Neutrophil (primary cell): ENCODE results near the gene RETN.

Experiments used
- H3K27ac ChIP-seq: fragments of 200-600 bp; sonication (generic); 2 replicates; pipeline ENCODE4 v1.5.1; 2016; ENCODE audit warnings: mild to moderate bottlenecking, moderate library complexity
- H3K27me3 ChIP-seq: fragments of 200-600 bp; sonication (generic); 2 replicates; pipeline ENCODE4 v1.6.0; 2016; ENCODE audit warnings: mild to moderate bottlenecking
- H3K36me3 ChIP-seq: fragments of 200-600 bp; sonication (generic); 2 replicates; pipeline ENCODE4 v1.5.1; 2017
- H3K4me1 ChIP-seq, 2 experiments: fragments of 200-600 bp in 1 of 2; sonication (generic) in 1 of 2; 1 replicate in 1 of 2; 2 replicates in 1 of 2; pipeline versions ENCODE4 v1.5.1 to v1.6.1; 2013 to 2016; ENCODE audit warnings: low read depth in 1 of 2, low read length in 1 of 2, mild to moderate bottlenecking in 1 of 2, moderate library complexity in 1 of 2; ENCODE audit not compliant: control insufficient read depth in 1 of 2, insufficient read depth in 1 of 2
- H3K4me3 ChIP-seq, 2 experiments: fragments of 200-600 bp in 1 of 2; sonication (generic) in 1 of 2; 1 replicate in 1 of 2; 2 replicates in 1 of 2; pipeline ENCODE4 v1.5.1; 2013 to 2016; ENCODE audit warnings: low read depth in 1 of 2, low read length in 1 of 2, mild to moderate bottlenecking in 1 of 2, moderate library complexity in 1 of 2
- H3K9me3 ChIP-seq: fragments of 200-600 bp; sonication (generic); 2 replicates; pipeline ENCODE4 v1.5.1; 2016
- TF ChIP-seq, protein P1 (sequence below): fragments of 200-600 bp; sonication (generic); IDR thresholded peaks from 2 replicates; pipeline ENCODE4 v1.5.1; 2016; ENCODE audit warnings: antibody characterized with exemption

RETN gene

DNA sequence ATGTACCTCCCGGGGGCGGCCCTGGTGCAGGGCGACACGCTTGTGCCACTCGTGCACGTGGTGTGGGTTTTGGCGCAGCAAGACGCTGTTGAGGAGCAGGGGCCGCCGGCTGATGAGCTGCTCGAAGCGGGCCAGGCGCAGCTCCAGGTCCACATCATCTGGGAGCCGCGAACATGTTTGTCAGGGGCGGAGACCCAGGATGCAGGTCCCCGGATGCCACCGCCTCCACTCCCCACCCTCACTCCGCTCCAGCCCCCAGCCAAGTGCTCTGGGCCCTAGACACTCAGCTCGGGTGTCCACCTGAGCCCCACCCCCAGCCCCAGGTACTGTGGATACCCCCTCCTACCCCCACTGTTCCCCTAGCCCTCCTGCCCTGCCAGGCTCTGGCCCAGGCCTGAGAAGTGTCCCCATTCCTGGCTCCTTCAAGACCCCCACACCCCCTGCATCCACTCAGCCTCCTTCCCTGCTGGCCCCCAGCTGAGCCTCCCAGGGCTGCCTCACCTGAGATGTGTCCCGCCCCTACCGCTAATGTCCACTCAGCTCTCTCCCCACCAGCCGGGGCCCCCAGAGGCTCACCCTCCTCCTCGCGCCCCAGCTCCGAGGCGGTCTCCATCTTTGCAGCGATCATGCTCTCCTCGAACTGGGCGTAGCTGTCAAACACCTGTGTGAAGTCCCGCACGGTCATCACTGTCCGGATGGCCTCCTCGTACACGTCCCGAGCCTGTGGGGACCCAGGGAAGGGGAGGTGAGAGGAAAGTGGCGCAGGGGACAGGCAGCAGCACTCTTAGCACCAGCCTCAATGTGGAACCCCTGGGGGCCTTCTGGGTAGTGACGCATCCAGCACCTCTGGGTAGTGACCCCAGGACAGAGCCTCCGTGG, 44.9 kb upstream of the RETN start:
- H3K4me3 ChIP-seq: no peak overlapping the region
- no peaks in the 10 kb centered on the region for H3K27me3 ChIP-seq
- no peaks in the 10 kb centered on the region for H3K9me3 ChIP-seq
- H3K27ac ChIP-seq: no peak overlapping the region
- TF ChIP-seq, protein P1, sequence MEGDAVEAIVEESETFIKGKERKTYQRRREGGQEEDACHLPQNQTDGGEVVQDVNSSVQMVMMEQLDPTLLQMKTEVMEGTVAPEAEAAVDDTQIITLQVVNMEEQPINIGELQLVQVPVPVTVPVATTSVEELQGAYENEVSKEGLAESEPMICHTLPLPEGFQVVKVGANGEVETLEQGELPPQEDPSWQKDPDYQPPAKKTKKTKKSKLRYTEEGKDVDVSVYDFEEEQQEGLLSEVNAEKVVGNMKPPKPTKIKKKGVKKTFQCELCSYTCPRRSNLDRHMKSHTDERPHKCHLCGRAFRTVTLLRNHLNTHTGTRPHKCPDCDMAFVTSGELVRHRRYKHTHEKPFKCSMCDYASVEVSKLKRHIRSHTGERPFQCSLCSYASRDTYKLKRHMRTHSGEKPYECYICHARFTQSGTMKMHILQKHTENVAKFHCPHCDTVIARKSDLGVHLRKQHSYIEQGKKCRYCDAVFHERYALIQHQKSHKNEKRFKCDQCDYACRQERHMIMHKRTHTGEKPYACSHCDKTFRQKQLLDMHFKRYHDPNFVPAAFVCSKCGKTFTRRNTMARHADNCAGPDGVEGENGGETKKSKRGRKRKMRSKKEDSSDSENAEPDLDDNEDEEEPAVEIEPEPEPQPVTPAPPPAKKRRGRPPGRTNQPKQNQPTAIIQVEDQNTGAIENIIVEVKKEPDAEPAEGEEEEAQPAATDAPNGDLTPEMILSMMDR: no peak
- peaks cover 88% of the 10 kb centered on the region for H3K36me3 ChIP-seq
- peaks cover 8 to 10% of the 10 kb centered on the region in 2 experiments for H3K4me1 ChIP-seq

DNA sequence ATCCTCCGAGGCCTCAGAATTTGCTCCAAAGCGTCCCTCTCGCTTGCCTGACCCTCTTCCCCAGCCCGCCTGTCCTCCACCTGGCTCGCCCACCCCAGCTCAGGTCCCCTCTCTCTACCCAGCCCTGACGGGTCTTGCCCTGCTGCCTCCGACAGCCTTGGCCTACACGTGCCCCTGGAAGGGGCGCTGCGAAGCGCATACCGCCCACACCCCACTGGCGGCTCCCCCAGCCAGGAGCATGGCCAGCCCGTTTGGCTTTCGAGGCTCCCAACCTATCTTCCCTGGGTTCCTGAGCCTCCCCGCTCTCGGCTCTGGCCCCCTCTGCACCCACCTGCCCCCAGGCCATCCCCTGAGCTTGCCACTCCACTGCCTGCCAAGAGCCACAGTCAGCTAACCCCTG, 44.0 kb upstream of the RETN start:
- TF ChIP-seq, protein P1: no peak
- Histone ChIP-seq H3K27me3 (no peaks in the 10 kb centered on the region), H3K36me3 (peaks cover 79% of the 10 kb centered on the region), H3K4me1 (peaks cover 11 to 15% of the 10 kb centered on the region in 2 experiments), H3K4me3 (no peak overlapping the region), H3K27ac (no peak overlapping the region), H3K9me3 (no peaks in the 10 kb centered on the region)

DNA sequence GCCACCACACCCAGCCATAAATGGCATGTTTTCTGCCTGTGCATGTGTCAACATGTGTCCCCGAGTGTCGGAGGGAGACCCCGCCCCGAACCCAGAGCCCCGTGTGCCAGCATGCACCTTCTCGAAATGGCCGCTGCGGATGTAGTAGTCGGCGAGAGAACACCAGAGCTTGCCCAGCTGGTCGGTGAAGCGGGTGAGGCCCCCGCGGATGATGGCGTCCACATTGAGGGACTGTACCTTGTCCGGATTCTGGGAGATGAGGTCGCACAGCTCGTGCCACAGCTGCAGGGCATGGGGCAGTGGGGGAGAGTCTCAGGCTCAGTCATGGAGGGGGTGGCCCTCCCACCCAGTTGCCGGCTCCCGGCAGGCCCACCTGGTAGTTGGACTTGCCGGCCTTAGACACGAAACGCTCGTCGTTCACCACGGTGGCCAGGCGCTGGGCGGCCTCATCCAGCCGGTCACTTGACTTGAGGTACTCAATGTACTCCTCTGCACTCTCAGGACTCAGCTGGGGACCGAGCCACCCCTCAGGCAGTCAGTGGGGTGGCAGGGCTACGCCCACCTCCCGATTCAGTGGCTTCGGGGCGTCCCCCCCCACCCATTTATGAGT, 43.0 kb upstream of the RETN start:
- Histone ChIP-seq H3K27me3 (no peaks in the 10 kb centered on the region), H3K4me3 (no peak overlapping the region), H3K4me1 (peaks cover 21 to 25% of the 10 kb centered on the region in 2 experiments), H3K27ac (no peak overlapping the region), H3K9me3 (no peaks in the 10 kb centered on the region), H3K36me3 (peaks cover 69% of the 10 kb centered on the region)
- TF ChIP-seq, protein P1: no peak

DNA sequence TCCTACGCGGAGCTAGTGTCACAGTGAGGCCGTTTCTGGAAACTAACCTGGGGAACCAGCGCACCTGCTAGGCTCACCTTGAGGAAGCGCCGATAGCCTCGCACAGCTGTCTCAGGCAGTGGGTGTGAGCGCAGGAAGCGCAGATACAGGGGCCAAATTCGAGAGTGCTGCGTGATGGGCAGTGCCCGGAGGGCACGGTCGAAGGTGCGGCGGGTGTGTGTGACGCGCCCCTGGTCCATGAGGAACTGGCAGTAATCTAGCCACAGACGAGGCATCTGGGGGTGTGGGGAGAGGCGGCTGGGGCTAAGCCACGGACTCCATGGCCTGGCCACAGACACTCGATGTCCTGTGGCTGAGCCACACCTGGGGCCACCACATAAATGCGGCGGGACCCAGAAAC, 41.7 kb upstream of the RETN start:
- peaks cover 62% of the 10 kb centered on the region for H3K36me3 ChIP-seq
- H3K4me3 ChIP-seq: no peak overlapping the region
- no peaks in the 10 kb centered on the region for H3K9me3 ChIP-seq
- TF ChIP-seq, protein P1: no peak
- H3K27ac ChIP-seq: no peak overlapping the region
- H3K4me1 ChIP-seq: peaks cover 24 to 27% of the 10 kb centered on the region in 2 experiments
- no peaks in the 10 kb centered on the region for H3K27me3 ChIP-seq

DNA sequence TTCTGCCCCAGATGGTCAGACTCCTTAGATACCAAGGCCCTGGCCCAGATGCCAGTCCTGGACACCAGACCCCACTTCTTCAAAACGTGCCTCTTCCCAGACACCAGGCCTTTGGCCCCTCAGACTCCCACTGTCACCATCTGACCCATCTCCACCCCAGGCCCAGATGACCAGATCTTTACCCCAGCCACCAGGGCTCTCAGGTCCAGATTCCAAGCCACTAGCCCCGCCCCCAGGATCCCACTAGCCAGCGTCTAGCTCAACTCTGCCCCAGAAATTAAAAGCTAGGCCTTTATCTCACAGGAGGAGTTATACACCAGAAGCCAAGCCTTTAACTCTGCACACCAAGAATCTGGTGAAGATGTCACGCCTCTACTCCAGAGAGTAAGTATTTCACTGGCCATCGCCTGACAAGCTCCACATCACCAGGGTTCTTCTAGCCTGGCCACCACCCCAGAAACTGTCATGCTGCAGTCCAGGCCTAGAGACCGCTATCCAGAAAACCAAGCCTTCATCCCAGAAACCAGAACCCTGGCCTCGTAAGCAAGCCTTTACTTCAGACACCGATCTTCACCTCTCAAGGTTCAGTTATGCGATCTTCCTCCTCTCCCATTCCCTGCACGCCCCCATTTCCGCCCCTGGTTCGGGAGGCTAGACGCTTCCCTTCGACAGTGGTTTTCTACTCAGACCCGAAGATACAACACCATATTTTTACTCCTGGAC, 40.1 kb upstream of the RETN start:
- TF ChIP-seq, protein P1: no peak
- Histone ChIP-seq H3K36me3 (peaks cover 54% of the 10 kb centered on the region), H3K4me3 (peak overlapping the region; percentile 88 to 97)

More for the DNA sequence above, 40.1 kb upstream of the RETN start:
- peak overlapping the region; percentile 91 for H3K27ac ChIP-seq
- H3K27me3 ChIP-seq: no peaks in the 10 kb centered on the region
- peaks cover 24 to 27% of the 10 kb centered on the region in 2 experiments for H3K4me1 ChIP-seq
- H3K9me3 ChIP-seq: no peaks in the 10 kb centered on the region
